Colonic mucosa (tissue), 4 donors: ENCODE data around the gene TTLL12. TPM values are rescaled to one million over a fixed set of nuclear protein-coding genes. Genes with fewer than 3 reads are reported as not detected.
A peak's percentile ranks its signal among the peaks of the same experiment; 100 is the strongest.

Experiments
- DNase-seq: peaks from one replicate; pipeline ENCODE4 v3.0.0-alpha.2; 2020
- H3K27ac ChIP-seq: fragments of 200-600 bp; one replicate; pipeline ENCODE4 v1.8.0; 2021
- H3K27me3 ChIP-seq: fragments of 200-600 bp; one replicate; pipeline ENCODE4 v1.8.0; 2021
- H3K36me3 ChIP-seq: fragments of 200-600 bp; one replicate; pipeline ENCODE4 v1.8.0; 2021
- H3K4me1 ChIP-seq: fragments of 200-600 bp; one replicate; pipeline ENCODE4 v1.8.0; 2021; ENCODE audit warnings: mild to moderate bottlenecking
- H3K4me3 ChIP-seq: fragments of 200-600 bp; one replicate; pipeline ENCODE4 v1.8.0; 2021
- H3K9ac ChIP-seq, 2 donors: one replicate each; pipeline ENCODE4 v1.7.0; 2013; ENCODE audit warnings: control low read depth in 2 of 2, low read depth in 2 of 2, low read length in 2 of 2
- H3K9me3 ChIP-seq: fragments of 200-600 bp; one replicate; pipeline ENCODE4 v1.8.0; 2021
- intact Hi-C: fragments of 100-400 bp; cut with DNase I; formaldehyde crosslinking; loops from one replicate; pipeline ENCODE4 v1.14.1; 2022
- total RNA-seq, 2 donors: library from RNA; stranded (reverse); fragmentation: NEBNext Ultra II Directional in 1 of 2; extraction: Animal tissue kit (Norgen Biotek cat#: 25700) in 1 of 2; gene quantifications; one replicate each; pipeline ENCODE4 v1.2.1, GENCODE V29; 2021
- TF ChIP-seq, protein P1 (sequence below): fragments of 200-600 bp; IDR thresholded peaks from one replicate; pipeline ENCODE4 v1.8.0; 2022; ENCODE audit warnings: antibody characterized with exemption, mild to moderate bottlenecking
- donor health status: healthy.
- donor health status: DM: no; HTN: no; CAD: no.
- donor health status: DM: no; HTN: no; CAD: no.

The TTLL12 gene
- total RNA-seq, 2 donors from 2014 or later, result 89.3 to 147 TPM

DNA sequence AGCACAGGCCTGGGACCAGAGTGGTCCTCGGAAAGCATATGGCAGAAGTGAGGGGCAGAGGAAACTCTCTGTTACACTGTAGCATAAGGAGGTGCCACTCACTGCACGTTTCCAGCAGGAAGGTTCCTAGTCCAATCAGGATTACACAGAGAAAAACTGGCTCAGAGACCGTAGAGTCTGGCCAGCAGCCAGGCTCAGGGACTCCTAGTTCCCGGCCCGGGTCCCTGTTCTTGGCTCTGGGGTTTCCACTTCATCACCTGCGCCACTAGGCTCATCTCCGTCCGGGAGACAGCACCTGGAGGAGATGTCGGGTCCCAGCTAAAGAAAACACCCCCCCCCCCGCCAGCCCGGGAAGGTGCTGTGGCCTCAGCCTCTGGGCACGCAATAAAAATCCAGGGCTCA lies 1.1 kb downstream of the TTLL12 start:
- TF ChIP-seq, protein P1, sequence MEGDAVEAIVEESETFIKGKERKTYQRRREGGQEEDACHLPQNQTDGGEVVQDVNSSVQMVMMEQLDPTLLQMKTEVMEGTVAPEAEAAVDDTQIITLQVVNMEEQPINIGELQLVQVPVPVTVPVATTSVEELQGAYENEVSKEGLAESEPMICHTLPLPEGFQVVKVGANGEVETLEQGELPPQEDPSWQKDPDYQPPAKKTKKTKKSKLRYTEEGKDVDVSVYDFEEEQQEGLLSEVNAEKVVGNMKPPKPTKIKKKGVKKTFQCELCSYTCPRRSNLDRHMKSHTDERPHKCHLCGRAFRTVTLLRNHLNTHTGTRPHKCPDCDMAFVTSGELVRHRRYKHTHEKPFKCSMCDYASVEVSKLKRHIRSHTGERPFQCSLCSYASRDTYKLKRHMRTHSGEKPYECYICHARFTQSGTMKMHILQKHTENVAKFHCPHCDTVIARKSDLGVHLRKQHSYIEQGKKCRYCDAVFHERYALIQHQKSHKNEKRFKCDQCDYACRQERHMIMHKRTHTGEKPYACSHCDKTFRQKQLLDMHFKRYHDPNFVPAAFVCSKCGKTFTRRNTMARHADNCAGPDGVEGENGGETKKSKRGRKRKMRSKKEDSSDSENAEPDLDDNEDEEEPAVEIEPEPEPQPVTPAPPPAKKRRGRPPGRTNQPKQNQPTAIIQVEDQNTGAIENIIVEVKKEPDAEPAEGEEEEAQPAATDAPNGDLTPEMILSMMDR, result no peak
- no peaks in the 10 kb centered on the region for H3K36me3 ChIP-seq
- peak overlapping the region; percentile 76 for H3K27ac ChIP-seq
- peak overlapping the region; percentile 86 for H3K4me3 ChIP-seq
- DNase-seq, result peak; percentile 76
- peak overlapping the region; percentile 81 to 90 for H3K9ac ChIP-seq
- intact Hi-C loops, result no loop called here
- H3K4me1 ChIP-seq, result peaks cover 12% of the 10 kb centered on the region
- no peaks in the 10 kb centered on the region for H3K9me3 ChIP-seq
- no peaks in the 10 kb centered on the region for H3K27me3 ChIP-seq

DNA sequence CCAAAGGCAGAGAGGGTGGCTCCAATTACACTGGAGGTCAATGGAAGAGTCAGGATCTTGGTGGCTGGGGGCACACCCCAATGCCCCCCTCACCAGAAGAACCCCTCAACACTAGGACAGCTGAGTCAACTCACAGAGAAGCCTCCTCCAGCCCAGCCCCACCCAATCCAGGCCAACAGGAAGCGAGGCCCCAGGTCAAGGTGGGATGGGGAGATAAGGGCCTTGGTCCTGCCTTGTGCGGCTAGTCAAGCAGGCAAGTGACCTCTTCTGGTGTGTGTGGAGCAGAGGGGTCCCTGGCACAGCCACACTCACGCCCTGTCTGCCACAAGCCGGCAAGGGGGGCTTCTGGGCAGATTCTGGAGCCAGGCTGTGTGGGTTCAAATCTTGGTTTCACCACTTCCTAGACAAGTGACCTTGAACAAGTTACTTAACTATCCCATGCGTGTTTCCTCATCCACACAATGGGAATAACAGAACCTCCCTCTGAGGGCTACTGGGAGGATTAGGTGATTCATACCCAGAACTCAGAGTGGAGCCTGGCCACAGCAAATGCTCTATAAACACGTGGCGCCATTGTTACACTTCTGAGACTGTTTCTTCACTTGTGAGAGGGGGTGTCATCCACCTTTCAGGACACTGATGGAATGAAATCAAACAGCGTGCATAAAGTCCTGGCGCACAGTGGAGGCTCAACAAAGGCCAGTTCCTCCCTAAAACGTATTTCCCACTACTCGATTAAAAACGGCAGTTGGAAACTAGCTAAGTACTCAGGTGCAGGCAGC lies 3.2 kb downstream of the TTLL12 start:
- no peak for DNase-seq
- H3K27ac ChIP-seq, result no peak overlapping the region
- intact Hi-C loops, result no loop called here
- H3K4me3 ChIP-seq, result no peak overlapping the region
- no peaks in the 10 kb centered on the region for H3K36me3 ChIP-seq
- H3K4me1 ChIP-seq, result peaks cover 12% of the 10 kb centered on the region
- H3K9ac ChIP-seq, result peak overlapping the region in 1 of 2 donors; percentile 12
- TF ChIP-seq, protein P1, result no peak
- H3K27me3 ChIP-seq, result no peaks in the 10 kb centered on the region
- no peaks in the 10 kb centered on the region for H3K9me3 ChIP-seq

DNA sequence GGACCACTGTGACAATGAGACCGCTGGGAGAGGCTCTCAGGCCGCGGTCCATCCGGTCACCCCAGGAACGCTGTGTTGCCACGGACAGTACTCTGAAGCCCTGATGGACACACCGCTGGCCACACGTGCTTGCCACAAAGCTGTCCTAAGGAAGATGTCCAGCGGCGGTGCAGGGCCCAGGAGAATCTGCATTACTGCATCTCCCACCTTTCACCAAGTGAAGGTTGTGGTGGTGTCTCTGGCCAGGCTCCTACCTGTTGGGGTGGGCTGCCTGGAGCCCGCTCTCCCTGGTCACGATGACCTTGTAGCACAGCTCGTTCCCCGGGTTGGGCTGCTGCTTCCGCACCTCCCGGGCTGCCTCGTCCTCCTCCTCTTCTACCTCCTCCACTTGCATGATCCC lies 4.2 kb downstream of the TTLL12 start:
- Histone ChIP-seq H3K27ac (no peak overlapping the region), H3K36me3 (no peaks in the 10 kb centered on the region), H3K4me3 (no peak overlapping the region), H3K27me3 (no peaks in the 10 kb centered on the region), H3K9ac (no peak overlapping the region), H3K4me1 (peaks cover 12% of the 10 kb centered on the region), H3K9me3 (no peaks in the 10 kb centered on the region)
- intact Hi-C loops, result no loop called here
- TF ChIP-seq, protein P1, result no peak
- DNase-seq, result no peak

DNA sequence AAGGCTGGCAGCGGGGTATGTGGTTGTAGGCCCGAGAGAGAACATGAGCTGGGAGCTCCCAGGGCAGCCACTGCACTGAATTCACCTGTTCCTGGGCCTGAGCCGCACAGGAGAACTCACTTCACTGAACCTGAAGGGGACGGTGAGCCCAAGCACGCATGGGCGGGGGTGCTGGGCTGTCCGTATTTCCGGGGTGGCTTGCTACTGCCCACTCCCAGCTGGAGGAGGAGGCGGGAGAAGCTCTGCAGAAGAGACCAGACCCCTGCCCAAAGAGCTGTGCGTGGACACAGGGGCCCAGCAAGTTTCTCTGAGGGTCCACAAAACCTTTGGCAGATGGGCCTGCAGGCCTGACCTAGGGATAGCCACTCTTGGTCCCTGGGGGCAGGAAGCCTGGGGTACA lies 4.8 kb downstream of the TTLL12 start:
- no peaks in the 10 kb centered on the region for H3K36me3 ChIP-seq
- DNase-seq, result no peak

DNA sequence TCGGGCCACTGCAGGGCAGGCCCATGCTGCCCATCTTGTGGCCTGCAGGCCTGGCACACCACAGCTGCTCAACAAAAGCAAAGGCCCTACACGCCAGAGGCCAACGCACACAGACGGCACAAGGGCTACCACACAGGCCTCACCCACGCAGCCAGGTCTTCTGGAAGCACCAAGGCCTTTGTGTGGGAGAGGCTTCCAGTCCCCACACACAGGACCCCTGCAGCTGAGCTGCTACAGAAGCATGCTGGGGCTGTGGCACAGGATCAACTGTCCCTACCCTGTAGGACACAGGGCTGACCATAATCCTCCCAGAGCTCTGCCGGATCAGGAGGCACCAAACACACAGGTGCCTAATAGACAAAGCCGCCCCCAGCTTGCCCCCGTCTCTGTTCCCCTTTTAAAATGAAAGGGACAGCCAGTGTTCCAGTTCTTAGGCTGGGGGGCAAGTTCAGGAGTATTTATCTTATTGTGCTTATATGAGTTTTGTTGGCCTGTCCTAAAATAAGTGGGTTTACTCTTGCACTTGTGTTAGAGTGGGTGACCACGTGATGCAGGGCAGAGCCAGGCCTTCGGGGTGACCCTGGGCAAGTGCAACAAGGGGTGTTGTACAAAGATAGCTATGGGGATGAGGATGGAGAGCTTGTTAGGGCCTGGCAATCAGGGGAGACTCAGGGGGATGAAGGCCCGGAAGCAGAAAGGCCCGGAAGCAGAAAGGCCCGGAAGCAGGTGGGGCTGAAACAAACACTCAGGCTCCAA lies 5.4 kb downstream of the TTLL12 start:
- Histone ChIP-seq H3K27me3 (no peaks in the 10 kb centered on the region), H3K4me1 (peaks cover 12% of the 10 kb centered on the region), H3K27ac (no peak overlapping the region), H3K4me3 (no peak overlapping the region), H3K9ac (no peak overlapping the region), H3K9me3 (no peaks in the 10 kb centered on the region), H3K36me3 (no peaks in the 10 kb centered on the region)
- intact Hi-C loops, result no loop called here
- TF ChIP-seq, protein P1, result no peak
- DNase-seq, result no peak

More for the DNA sequence above, 4.8 kb downstream of the TTLL12 start:
- Histone ChIP-seq H3K27ac (no peak overlapping the region), H3K9ac (no peak overlapping the region), H3K4me3 (no peak overlapping the region), H3K27me3 (no peaks in the 10 kb centered on the region), H3K9me3 (no peaks in the 10 kb centered on the region), H3K4me1 (peaks cover 12% of the 10 kb centered on the region)
- intact Hi-C loops, result no loop called here
- TF ChIP-seq, protein P1, result no peak
